Activated naive CD4-positive, alpha-beta T cell treated with Interleukin-2 at 50 U/mL for 16 hours (primary cell): ENCODE data around the gene SYCP2.

Source experiments
- DNase-seq: peaks from one replicate; pipeline ENCODE4 v3.0.0-alpha.2; 2020

Gene SYCP2

GRCh38 chr20:59835057-59835447 is 98.4 kb downstream of the SYCP2 start:
- no peak for DNase-seq

DNA sequence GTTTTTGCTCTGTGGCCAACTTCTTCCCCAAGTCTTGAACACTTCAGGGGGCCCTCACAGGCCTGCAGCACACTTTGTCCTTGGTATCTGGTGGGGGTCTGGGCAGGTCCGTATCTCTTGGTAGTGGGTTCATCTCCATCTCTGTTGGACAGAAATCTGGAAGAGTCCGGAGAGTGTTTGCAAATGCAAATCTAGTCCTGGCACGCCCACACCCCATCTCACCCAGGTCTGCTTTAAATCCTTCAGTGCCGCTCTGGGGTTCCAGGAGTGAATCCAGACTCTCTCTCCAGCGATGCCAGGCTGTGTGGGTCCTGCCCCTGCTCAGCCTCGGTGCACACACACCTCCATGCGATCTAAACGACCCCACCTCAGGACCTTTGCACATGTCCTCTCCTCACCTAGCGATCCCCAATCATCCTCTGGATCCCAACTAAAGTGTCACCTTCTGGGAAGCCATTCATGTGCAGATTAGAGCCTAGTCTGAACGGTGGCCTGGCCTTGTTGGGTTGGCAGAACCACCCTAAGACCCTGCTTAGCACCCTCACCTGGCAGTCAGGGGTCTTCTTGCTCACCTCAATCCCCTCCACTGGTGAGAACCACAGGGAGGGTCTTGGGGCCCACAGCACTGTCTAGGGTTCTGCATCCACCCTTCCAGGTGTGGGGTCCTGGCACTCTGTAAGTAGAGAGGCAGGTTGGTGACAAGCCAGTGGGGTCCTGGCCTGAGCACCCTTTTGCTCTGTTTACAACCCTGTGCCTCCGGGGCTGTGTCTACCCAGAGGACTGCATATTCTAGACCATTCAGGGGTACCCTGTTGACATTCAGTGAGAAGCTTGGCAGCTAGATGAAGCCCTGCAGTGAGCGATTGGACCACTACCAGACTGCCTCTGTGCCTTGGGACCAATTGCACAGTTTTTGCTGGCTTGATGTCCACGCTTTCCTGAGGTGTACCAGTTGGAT is 100.8 kb downstream of the SYCP2 start:
- no peak for DNase-seq

GRCh38 chr20:59831916-59832270 is 101.5 kb downstream of the SYCP2 start:
- no peak for DNase-seq

GRCh38 chr20:59831024-59831915 is 102.2 kb downstream of the SYCP2 start:
- DNase-seq = no peak

- DNase-seq = no peak
Observed at GRCh38 chr20:59830665-59831023, 102.8 kb downstream of the SYCP2 start.

- DNase-seq = no peak
Observed at GRCh38 chr20:59829786-59830664, 103.4 kb downstream of the SYCP2 start.

GRCh38 chr20:59829054-59829785 is 104.2 kb downstream of the SYCP2 start:
- DNase-seq = no peak

DNA sequence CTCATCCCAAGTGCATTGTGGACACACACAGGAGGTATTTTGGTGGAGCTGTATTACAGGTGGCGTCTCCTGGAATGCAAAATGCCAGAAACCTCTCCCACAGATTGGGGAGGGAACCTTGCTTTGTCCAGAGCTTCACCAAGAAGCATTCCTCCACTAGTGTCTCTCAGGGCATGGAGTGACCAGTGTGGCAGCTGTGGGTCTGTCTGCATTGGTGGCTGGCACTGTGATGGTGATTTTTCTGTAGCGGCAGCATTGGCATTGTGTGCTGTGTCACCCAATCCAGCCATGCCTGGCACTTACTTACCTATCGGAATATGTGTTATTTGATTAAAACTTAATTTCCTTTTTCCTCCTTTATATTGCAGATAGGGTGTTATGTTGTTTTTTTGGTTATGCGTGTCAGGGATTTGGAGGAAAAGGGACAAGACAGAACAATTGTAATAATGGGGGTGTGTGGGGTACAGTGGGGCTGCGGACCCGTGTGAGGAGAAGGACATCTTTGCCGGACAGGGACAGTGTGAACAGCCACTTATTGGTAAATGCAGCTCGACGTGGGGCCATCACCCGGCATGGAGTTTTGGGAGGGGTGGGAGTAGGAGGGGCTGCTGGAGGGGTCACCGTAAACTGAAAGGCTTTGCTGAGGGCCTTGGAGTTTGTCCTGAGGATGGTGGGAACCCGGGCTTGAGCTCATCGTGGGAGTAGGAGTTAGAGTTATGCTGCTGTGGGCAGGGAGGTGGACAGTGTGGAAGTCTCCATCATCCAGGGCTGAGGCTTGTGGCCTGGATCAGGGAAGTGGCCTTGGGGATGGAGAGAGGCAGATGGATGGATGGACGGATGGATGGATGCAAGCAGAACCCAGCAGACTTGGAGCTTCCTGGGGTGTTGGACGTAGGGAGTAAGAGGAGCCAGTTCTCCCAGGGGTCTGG is 105.0 kb downstream of the SYCP2 start:
- no peak for DNase-seq

DNA sequence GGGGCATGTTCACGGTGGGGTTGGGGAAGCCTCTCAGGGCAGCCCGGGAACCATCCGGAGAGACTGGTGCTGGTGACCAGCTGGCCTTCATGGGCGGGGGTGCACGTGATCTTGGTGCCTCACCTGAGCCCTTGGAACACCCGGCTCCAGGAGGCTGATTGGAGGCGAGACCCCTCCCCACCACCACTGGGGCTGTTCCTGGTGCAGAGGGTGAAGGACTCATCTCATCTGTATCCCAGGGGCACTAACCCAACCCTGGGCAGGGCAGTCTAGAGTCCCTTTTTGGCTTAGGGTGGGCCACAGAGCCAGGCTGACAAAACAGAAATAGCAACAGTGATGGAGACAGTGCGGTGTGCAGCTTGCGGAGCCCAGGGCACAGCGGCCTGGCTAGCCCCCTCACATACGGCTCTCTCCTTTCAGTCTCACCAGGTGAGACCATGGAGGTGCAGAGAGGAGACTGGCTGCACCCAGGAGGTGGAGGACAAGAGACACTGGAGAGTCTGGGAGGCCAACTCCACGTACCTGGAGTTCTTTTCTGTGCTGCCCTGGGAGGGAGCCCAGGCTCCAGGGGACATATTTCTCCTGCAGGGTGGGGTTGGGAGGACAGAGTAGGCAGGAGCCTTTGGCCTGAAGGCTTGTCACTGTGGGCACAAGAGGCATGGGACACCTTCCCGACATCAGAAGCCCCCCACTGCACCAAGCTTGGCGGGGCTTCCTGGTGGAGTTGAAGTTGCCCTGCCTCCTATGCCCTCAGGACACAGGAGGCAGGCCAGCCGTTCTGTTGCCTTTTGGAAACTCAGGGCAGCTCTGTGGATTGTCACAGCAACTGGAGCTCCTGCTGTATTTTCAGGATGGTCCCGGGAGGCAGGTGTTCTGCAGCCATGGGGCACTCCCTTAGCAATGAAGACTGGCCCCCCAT is 106.0 kb downstream of the SYCP2 start:
- DNase-seq = no peak

- no peak for DNase-seq
Observed at GRCh38 chr20:59825944-59826759, 107.3 kb downstream of the SYCP2 start.

- no peak for DNase-seq
Observed at GRCh38 chr20:59825563-59825920, 107.9 kb downstream of the SYCP2 start.

GRCh38 chr20:59824711-59825562 is 108.5 kb downstream of the SYCP2 start:
- no peak for DNase-seq

DNA sequence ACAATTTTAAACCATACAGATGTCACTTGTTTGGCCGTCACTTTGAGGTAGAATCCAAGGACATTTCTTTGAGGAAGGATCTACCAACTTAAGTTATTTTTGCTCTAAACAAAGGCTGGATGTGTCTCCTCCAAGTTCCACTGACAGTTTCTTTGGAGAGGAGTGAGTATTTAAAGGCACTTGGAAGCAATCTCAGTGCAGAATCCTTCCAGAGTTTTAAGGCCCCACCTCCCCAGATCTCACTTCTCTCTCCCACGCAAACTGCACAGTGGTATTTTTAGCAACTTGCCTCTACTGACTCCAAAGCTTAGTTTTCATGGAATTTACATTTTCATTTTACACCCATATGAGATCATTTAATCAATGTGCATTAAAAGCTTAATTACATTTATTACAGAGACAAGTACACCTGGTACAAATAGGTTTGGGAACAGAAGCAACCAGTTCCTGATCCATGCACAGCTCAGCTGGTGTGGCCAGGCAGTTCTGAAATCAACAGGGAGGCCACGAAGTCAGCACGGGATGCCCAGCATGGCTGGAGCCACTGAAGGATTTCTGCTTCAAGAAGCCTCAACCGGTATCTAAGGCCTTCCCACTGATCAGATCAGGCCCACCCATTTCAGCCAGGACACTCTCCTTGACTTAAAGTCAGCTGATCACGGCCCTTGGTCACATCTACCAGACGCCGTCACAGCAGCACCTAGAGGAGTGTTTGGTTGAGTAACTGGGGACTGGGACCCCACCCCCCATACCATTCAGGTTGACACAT is 109.8 kb downstream of the SYCP2 start:
- DNase-seq = no peak

DNA sequence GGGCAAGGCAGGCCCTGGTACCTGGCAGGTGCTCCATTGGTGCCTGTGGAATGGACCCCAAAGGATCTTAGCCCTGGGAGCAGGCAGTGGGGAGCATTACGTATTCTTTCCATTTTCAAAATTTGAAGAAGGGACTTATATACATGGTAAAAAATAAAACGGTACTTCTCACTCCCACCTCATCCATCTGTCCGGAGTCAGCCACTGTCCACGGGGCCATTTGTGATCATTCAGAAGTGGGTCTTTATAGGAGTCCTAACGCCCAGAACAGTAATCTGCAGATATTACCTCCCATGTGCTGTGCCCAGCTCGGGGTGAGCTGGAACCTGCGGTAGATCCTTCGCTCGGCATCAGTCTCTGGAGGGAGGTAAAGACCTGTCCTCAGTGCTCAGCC is 110.4 kb downstream of the SYCP2 start:
- no peak for DNase-seq

- DNase-seq = no peak
Observed at GRCh38 chr20:59822291-59823029, 111.0 kb downstream of the SYCP2 start.

DNA sequence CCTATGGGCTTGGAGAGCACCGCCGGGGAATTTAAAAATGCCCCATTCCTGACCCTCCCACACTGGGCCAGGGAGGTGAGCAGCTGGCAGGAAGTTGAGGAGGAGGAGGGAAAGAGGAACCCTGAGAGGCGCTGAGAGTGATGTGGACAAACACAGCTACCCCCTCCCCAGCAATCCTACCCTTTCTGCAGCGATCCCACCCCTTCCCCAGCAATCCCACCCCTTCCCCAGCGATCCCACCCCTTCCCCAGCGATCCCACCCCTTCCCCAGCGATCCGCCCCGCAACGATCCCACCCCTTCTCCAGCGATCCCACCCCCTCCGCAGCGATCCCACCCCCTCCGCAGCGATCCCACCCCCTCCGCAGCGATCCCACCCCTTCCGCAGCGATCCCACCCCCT is 111.6 kb downstream of the SYCP2 start:
- DNase-seq = no peak

DNA sequence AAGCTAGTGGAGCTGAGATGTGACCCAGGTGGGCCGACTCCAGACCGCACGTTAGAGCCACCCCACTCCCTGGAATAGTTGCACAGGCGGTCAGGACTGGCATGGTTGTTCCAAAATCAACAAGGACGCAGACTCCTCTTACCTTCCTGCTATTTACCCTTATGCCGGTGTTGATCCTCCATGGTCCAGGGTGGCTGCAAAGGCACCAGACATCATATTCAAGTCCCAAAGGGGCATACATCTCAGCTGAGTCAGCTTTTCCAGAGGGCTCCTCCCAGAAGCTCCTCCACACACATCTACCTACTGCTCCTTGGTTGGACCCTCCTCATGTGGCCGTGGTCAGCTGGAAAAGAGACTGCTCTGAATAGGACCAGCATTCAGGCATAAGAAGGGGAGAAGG is 112.2 kb downstream of the SYCP2 start:
- DNase-seq = no peak
